ENCODE results near the gene WNT9B.
"Not testable (repeated sequence)": the region's sequence is repeated elsewhere in the genome, so short reads cannot be mapped to it uniquely, and the experiment has no call there.

Gene WNT9B

GRCh38 chr17:46908068-46908737 is 56.8 kb downstream of the WNT9B start:
- DNase-seq (ENCODE audit: low spot score) (no peak), FAIRE-seq (no peak)

GRCh38 chr17:46910179-46910927 is 59.0 kb downstream of the WNT9B start:
- peak; percentile 30 for FAIRE-seq
- no peak for DNase-seq (ENCODE audit: low spot score)

- DNase-seq (ENCODE audit: low spot score) (no peak), FAIRE-seq (no peak)
Measured at GRCh38 chr17:46911311-46911710, 59.9 kb downstream of the WNT9B start.

GRCh38 chr17:46915596-46915995 is 64.2 kb downstream of the WNT9B start:
- no peak for DNase-seq (ENCODE audit: low spot score)

GRCh38 chr17:46916211-46916610 is 64.8 kb downstream of the WNT9B start:
- FAIRE-seq, result peak; percentile 32
- DNase-seq (ENCODE audit: low spot score), result peak; percentile 64

More at GRCh38 chr17:46915596-46915995, 64.2 kb downstream of the WNT9B start:
- FAIRE-seq, result no peak

- no peak for FAIRE-seq
- DNase-seq (ENCODE audit: low spot score), result no peak
Measured at GRCh38 chr17:46916623-46917022, 65.2 kb downstream of the WNT9B start.

GRCh38 chr17:46917041-46917440 is 65.7 kb downstream of the WNT9B start:
- DNase-seq (ENCODE audit: low spot score) (no peak), FAIRE-seq (no peak)

GRCh38 chr17:46917516-46917915 is 66.1 kb downstream of the WNT9B start:
- no peak for DNase-seq (ENCODE audit: low spot score)
- FAIRE-seq, result no peak

- not testable (repeated sequence) for DNase-seq (ENCODE audit: low spot score); FAIRE-seq
Measured at GRCh38 chr17:46921962-46922361, 70.6 kb downstream of the WNT9B start.

GRCh38 chr17:46922487-46922803 is 71.1 kb downstream of the WNT9B start:
- FAIRE-seq (no peak), DNase-seq (ENCODE audit: low spot score) (no peak)

GRCh38 chr17:46922804-46923635 is 71.6 kb downstream of the WNT9B start, which contains the start of gene GOSR2:
GOSR2 (plus strand) TSS chr17:46923160; CDS start chr17:46923193, 33 bp downstream.
- peak; percentile 20 for FAIRE-seq

GRCh38 chr17:46925185-46925868 is 73.9 kb downstream of the WNT9B start:
- FAIRE-seq (no peak), DNase-seq (ENCODE audit: low spot score) (no peak)

More at GRCh38 chr17:46922804-46923635, 71.6 kb downstream of the WNT9B start, which contains the start of gene GOSR2:
- peak; percentile 97 for DNase-seq (ENCODE audit: low spot score)

- FAIRE-seq, result no peak
- DNase-seq (ENCODE audit: low spot score), result no peak
Measured at GRCh38 chr17:46928467-46929261, 77.3 kb downstream of the WNT9B start.

GRCh38 chr17:46929413-46929812 is 78.0 kb downstream of the WNT9B start:
- no peak for DNase-seq (ENCODE audit: low spot score)
- no peak for FAIRE-seq

GRCh38 chr17:46930051-46930450 is 78.7 kb downstream of the WNT9B start:
- FAIRE-seq, result no peak
- no peak for DNase-seq (ENCODE audit: low spot score)

GRCh38 chr17:46931596-46931995 is 80.2 kb downstream of the WNT9B start:
- FAIRE-seq (no peak), DNase-seq (ENCODE audit: low spot score) (no peak)

- DNase-seq (ENCODE audit: low spot score) (no peak), FAIRE-seq (no peak)
Measured at GRCh38 chr17:46935658-46936266, 84.4 kb downstream of the WNT9B start.
